ENCODE results near the gene POP4. TPM values are rescaled to one million over a fixed set of nuclear protein-coding genes. Genes with fewer than 3 reads are reported as not detected.

The POP4 gene
- total and polyA plus RNA-seq, 8 donors: 2.0 to 162 (median 55.5) TPM

GRCh38 chr19:29665826-29666577 is 59.9 kb downstream of the POP4 start:
- peaks cover 65 to 92% (median 81%) of the 10 kb centered on the region in 4 donors for H3K4me1 ChIP-seq
- H3K4me3 ChIP-seq: peak overlapping the region; percentile 64 to 92 (median 80)
- TF ChIP-seq POLR2AphosphoS5 (IDR thresholded peaks at IDR 0.05) (peak; percentile 60 to 69 (median 65)), EP300 (IDR thresholded peaks at IDR 0.05) (no peak)
- WGBS, 5 donors: 3 to 7% (median 4%) methylated on average over 15 to 30 of the region's 30 CpGs
- H3K27ac ChIP-seq: peak overlapping the region; percentile 56 to 91 (median 86)
- H3K9me3 ChIP-seq: no peaks in the 10 kb centered on the region
- H3K36me3 ChIP-seq: peaks cover 0 to 7% (median 0%) of the 10 kb centered on the region in 4 donors
- intact Hi-C loops (cut with DNase I; ENCODE audit: low total_unique reads): no loop called here
- peak; percentile 41 to 72 for DNase-seq
- no peaks in the 10 kb centered on the region for H3K27me3 ChIP-seq

Other genes with a start within 250 kb of the POP4 start
- not detected for gene VSTM2B, start 80.3 kb upstream of the POP4 start, total RNA-seq
- gene VSTM2B, start 80.3 kb upstream of the POP4 start, polyA plus RNA-seq: not detected
- gene PLEKHF1, start 59.2 kb downstream of the POP4 start, total RNA-seq: 10 to 100 TPM in 1 of 5 donors, 1 to 10 TPM in 4; 1.8 to 13.6 (median 6.1) TPM
- gene PLEKHF1, start 59.2 kb downstream of the POP4 start, polyA plus RNA-seq: 1 to 10 TPM; 5.2 to 8.4 (median 6.7) TPM
- gene C19orf12, start 109.0 kb downstream of the POP4 start, total RNA-seq: 10 to 100 TPM in 4 of 5 donors, 1 to 10 TPM in 1; 4.6 to 67.2 (median 33.0) TPM
- 10 to 100 TPM in 2 of 3 donors, 1 to 10 TPM in 1; 9.9 to 15.3 (median 13.7) TPM for gene C19orf12, start 109.0 kb downstream of the POP4 start, polyA plus RNA-seq
- 1 to 10 TPM in 2 of 5 donors, not detected in 3; 3.2 to 3.7 TPM for gene CCNE1, start 205.7 kb downstream of the POP4 start, total RNA-seq
- gene CCNE1, start 205.7 kb downstream of the POP4 start, polyA plus RNA-seq: 1 to 10 TPM; 1.7 to 3.1 (median 2.6) TPM

Data from stomach (tissue), 9 donors.